HG03442 (cell line): ENCODE data around the gene MED9.
"Not testable (repeated sequence)": the region's sequence is repeated elsewhere in the genome, so short reads cannot be mapped to it uniquely, and the experiment has no call there.

Experiments
- ATAC-seq: cut with Tn5 transposase; IDR thresholded peaks from one replicate; pipeline ENCODE4 v1.9.1; 2021; ENCODE audit warnings: mild to moderate bottlenecking, moderate library complexity; ENCODE audit not compliant: unreplicated experiment

Gene MED9

DNA sequence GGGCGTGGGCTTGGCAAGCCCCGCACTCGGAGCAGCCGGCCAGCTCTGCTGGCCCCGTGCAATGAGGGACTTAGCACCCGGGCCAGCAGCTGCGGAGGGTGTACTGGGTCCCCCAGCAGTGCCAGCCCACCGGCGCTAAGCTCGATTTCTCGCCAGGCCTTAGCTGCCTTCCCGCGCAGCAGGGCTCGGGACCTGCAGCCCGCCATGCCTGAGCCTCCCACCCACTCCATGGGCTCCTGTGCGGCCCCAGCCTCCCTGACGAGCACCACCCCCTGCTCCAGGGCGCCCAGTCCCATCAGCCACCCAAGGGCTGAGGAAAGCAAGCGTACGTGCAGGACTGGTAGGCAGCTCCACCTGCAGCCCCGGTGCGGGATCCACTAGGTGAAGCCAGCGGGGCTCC, 9.6 kb downstream of the MED9 start:
- not testable (repeated sequence) for ATAC-seq

DNA sequence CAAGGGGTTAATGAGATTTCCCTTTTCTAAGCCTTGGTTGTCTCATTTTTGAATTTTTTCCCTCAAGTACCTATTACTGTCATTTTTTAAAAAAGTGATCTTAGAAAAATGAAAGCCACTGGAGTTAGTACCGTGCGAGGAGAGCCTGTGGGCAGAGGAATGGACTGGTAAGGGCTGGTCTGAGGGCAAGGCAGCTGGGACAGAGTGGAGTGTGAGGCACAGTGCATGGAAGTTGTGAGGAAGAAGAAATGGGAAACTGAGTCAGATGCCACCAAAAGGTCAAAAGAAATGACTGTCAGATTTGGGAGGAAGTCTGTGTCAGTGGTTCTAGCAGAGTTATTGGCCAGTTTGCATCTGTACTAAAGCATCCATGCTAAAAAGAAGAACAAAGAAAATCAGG, 11.2 kb downstream of the MED9 start:
- ATAC-seq, result no peak

GRCh38 chr17:17491031-17491471, 14.3 kb downstream of the MED9 start:
- ATAC-seq, result no peak

DNA sequence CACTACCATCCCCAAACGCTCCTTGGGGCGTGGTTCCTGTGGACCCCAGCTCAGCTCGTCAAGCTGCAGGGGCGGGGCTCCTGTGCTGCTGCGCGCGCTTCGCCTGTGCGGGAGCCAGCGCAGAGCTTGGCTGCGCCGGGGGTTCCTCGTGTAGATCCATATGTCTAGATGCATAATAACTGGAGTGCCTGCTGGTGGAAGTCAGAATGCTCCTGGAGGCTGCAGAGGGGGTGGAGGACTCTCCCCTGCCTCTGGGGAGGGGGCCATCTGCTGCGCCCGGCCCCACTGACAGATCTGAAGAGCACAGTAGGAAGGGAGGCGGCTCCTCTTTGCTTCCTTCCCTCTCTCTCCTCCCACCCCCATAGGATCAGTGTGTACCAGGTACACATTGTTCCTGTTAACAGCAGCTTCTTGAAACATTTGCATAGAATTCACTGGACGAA, 14.8 kb downstream of the MED9 start:
- ATAC-seq, result no peak

DNA sequence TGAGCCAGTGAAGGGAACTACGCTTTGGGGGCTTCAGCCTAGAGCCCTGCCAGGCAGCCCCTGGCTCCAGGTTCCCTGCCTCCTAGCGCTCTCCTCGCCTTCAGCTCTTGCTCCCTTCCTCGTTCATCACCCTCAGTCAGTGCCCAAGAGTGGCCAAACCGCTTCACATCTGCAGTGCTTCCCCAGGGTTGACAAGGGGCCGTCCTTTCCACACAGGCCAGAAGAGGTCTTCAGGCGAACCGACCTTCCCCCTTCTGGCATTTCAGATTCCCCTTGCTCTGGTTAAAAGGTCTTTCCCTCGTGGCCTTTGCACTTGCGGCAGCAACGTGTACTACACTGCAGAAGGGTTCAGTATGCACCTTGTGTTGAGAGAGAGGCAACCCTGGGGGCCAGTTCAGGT, 15.3 kb downstream of the MED9 start:
- no peak for ATAC-seq

GRCh38 chr17:17492571-17492970, 15.8 kb downstream of the MED9 start:
- no peak for ATAC-seq

DNA sequence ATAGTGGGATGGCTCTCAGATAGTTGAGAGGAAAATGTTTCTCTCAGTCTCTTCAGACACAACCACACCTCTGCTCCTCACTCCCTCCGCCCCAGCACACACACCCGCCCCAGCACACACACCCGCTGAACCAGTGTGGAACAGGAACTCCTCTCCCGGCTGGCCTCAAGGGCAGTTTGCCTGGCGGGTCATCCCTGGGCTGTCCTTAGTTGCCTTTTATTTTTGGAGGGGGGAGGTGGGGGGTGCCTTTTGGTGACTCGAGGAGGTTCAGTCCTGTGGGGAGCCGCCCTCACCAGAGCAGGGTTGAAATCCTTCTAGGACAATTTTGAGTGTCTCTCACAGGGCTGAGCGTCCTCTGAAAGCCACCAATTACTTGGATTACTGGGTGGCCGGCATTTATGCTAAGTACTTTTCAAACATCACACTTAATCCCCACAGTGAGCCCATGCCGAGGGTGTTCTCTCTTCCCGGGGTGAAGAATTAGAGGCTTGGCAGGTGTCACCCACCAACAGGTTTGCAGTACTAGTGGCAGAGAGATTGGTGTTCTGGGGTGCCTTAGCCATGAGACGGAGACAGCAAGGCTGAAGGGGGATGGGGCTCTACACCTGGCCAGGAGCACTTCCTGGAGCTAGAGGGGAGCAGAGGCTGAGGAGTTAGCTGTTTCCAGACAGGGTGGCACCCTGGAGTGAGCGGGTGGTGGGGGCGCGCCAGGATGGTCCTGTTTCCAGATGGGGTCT, 16.6 kb downstream of the MED9 start:
- no peak for ATAC-seq

DNA sequence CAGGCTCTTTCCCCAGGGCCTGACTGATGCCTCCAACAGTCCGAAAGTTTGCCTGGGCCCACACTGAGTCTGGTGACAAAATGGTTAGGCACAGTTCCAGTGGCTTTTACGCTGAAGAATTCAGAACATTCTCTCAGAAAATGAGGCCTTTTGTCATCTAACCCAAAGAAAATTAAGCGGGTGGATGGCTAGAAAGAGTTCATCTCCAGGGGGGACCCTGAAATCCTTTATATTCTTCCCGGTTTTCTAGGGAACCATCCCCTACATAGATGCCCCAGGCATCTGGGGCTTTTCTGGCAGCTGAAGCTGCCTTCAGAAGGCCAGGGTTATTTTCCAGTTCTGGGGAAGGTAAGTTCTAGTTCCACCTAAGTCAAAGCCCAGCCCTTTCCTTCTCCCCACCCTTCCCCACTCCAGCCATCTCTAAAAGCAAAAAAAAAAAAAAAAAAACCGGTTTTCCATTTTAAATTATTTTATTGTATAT, 17.2 kb downstream of the MED9 start:
- no peak for ATAC-seq

DNA sequence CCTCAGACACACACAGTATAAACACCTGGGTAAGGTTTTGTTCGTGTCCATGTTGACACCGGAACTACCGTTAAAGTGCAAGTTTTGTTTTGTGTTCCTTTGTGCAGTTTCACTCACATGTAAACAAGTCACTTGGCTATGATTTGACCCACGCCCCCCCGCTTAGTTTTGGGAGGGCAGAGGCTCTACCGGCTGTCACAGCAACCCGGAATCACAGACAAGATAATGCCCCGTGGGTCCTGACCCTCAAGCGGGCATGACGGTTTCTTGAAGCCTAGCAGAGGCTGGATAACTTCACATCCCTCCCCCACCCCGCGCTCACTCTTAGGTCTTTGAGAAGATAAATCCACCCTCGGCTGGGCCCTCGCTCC, 17.7 kb downstream of the MED9 start:
- ATAC-seq, result no peak

GRCh38 chr17:17494870-17495535, 18.2 kb downstream of the MED9 start:
- no peak for ATAC-seq

GRCh38 chr17:17495536-17496188, 18.9 kb downstream of the MED9 start:
- ATAC-seq, result no peak

GRCh38 chr17:17496189-17497064, 19.6 kb downstream of the MED9 start, which contains the start of gene RASD1:
Gene RASD1, minus strand, starts transcription at chr17:17496395. Its CDS starts 214 bp downstream, at chr17:17496181.
- ATAC-seq, result peak; percentile 61

DNA sequence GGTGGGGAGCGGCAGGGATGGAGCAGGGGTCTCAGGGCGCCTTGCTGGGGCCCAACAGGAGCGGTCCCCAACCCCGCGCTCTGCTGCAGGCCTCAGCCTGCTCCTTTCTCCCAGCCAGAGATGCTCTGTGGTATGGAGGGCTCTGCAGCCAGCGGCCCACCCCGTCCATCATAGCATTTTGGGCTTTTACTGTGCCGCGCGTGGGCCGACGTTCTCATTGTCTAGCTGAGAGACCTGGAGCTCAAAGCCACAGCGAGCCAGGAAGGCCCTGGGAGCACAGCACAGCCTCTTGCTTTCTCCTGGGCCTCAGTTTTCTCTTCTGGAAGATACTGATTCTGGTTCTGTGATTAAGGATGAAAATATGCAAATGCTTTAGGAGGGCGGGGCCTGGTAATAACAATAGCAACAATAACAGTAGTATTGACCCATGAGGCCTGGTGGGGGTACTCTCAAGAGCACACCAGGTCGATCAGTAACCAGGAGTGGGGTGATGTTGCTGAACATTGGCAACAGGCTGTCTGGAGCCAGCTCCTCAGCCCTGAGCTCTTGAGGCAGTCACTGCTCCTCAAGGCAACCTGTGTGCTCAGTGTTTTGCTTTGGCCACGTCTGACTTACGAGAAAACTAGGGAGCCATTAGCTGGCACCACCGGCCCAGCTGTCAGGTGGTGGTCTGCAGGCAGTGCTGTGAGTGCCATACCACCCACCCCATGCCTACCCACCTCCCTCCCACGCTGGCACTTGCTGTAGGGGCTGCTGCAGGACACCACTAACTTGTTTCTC, 20.5 kb downstream of the MED9 start:
- ATAC-seq, result no peak

DNA sequence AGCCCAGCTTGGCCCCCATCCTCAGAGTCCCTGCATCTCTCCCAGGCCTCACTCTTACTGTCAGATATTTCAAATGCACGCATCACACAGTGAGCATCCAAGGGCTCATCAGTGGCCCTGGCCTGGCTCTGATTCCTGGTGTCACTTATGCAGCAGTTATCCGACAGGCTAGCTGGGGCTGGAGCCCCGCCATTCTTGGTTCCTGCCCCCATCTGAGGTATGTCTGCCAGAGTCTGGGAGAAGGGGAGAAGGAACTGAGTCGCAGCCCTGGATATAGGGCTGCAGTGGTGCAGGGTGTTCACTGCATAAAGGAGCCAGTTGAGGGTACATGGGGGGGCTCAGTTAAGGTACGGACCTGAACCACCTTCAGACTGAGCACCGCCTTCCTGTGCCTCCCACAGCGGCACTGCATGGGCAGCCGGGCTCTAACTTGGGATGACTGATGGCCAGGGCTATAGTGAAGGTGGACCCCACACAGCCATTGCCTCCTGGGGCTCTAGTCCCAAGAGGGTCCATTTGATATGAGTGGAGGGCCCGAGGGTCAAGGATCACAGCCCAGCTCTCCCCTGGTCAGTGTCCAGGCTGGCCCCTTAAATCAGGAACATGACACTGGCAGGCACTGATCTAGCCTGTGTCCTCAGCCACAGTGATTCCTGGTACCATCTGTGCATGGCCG, 21.2 kb downstream of the MED9 start:
- no peak for ATAC-seq

DNA sequence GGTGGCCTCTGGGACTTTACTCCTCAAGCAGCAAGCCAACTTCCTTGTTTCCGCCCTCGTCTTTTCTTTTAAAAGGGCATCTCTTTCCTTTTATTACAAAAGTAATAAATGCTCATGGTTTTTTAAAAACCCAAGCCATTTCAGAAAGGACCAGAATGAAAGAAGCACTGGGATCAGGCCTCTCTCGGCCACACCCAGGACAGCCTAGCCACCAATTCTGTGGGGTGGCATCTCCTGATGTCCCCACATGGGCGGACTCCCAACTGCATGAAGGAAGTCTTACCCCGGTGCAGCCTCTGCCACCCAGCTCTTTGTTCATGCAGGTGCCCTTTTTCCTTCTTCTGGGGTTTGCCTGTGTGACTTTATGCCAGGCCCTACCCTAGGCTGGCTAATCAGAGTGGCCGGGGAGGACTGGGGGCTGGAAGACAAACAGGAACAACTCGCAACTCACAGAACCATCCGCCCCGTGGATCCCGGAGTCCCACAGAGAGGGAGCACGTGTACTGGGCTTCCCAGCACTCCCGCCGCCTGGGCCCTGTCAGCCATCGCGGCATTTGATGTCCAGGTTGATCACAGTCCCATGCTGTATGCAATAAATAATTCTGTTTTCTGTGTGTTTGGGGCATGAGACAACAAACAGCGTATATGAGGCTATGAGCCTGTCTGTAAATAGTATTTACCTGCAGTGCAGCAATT, 22.0 kb downstream of the MED9 start:
- ATAC-seq, result no peak

GRCh38 chr17:17499402-17500145, 22.8 kb downstream of the MED9 start:
- no peak for ATAC-seq

DNA sequence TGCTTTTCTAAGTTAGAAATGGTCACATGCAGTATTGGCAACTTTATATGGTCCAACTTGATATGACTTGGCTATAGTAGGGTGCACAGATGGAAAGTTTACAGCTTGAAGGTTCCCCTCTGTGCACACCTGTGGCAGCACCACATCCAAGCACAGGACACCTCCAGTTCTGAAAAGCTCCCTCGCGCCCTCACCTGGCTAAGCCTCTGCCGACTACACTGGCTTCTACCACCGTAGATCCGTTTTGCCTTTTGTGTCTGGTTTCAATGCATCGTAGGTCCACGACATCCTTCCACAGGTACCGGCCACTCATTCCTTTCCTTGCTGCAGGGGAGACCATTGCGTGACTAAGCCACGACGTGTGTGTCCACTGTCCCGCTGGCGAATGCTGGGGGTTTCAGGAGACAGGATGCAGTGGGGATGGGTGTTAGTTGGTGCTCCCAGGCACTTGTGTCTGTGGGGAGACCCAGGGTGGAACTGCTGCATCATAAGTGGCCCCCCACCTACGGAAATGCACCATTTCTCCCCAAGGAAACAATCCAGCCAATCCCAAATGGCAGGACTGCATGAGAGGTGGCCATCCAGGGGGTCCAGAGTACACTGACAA, 24.3 kb downstream of the MED9 start:
- no peak for ATAC-seq
